ENCODE results near the gene RALGAPA2. TPM values are rescaled to one million over a fixed set of nuclear protein-coding genes. Genes with fewer than 3 reads are reported as not detected.

Gene RALGAPA2
- total RNA-seq, 6 experiments from 2014 or later: 2.4 to 3.7 (median 3.2) TPM

- H3K4me3 Mint-ChIP-seq: no peak overlapping the region
- no peaks in the 10 kb centered on the region for H3K4me1 Mint-ChIP-seq (ENCODE audit: low read depth)
- peaks cover 13% of the 10 kb centered on the region for H3K27me3 Mint-ChIP-seq (ENCODE audit: insufficient read depth)
- no peaks in the 10 kb centered on the region for H3K36me3 Mint-ChIP-seq (ENCODE audit: low read depth)
- H3K9me3 Mint-ChIP-seq: no peaks in the 10 kb centered on the region
- no peak for TF ChIP-seq CTCF (IDR thresholded peaks at IDR 0.05)
- H3K27ac Mint-ChIP-seq: no peak overlapping the region
- no peak for DNase-seq
Observed at GRCh38 chr20:20417876-20418676, 294.4 kb downstream of the RALGAPA2 start.

GRCh38 chr20:20415321-20415720 lies 297.1 kb downstream of the RALGAPA2 start:
- no peaks in the 10 kb centered on the region for H3K36me3 Mint-ChIP-seq (ENCODE audit: low read depth)
- no peaks in the 10 kb centered on the region for H3K4me1 Mint-ChIP-seq (ENCODE audit: low read depth)
- no peak for DNase-seq
- H3K4me3 Mint-ChIP-seq: no peak overlapping the region
- no peak for TF ChIP-seq CTCF (IDR thresholded peaks at IDR 0.05)
- H3K27me3 Mint-ChIP-seq (ENCODE audit: insufficient read depth): peaks cover 13% of the 10 kb centered on the region
- H3K27ac Mint-ChIP-seq: no peak overlapping the region
- no peaks in the 10 kb centered on the region for H3K9me3 Mint-ChIP-seq

GRCh38 chr20:20414640-20415220 lies 297.7 kb downstream of the RALGAPA2 start:
- Mint-ChIP-seq H3K4me3 (no peak overlapping the region), H3K4me1 (ENCODE audit: low read depth) (no peaks in the 10 kb centered on the region), H3K27ac (no peak overlapping the region), H3K9me3 (no peaks in the 10 kb centered on the region), H3K36me3 (ENCODE audit: low read depth) (no peaks in the 10 kb centered on the region), H3K27me3 (ENCODE audit: insufficient read depth) (peaks cover 13% of the 10 kb centered on the region)
- TF ChIP-seq CTCF (IDR thresholded peaks at IDR 0.05): no peak
- DNase-seq: no peak

- H3K4me3 Mint-ChIP-seq: no peak overlapping the region
- no peak for TF ChIP-seq CTCF (IDR thresholded peaks at IDR 0.05)
- no peak overlapping the region for H3K27ac Mint-ChIP-seq
- H3K9me3 Mint-ChIP-seq: no peaks in the 10 kb centered on the region
- no peaks in the 10 kb centered on the region for H3K4me1 Mint-ChIP-seq (ENCODE audit: low read depth)
- H3K36me3 Mint-ChIP-seq (ENCODE audit: low read depth): no peaks in the 10 kb centered on the region
- H3K27me3 Mint-ChIP-seq (ENCODE audit: insufficient read depth): peaks cover 13% of the 10 kb centered on the region
- DNase-seq: no peak
Observed at GRCh38 chr20:20413810-20414281, 298.6 kb downstream of the RALGAPA2 start.

GRCh38 chr20:20412750-20413149 lies 299.7 kb downstream of the RALGAPA2 start:
- no peak for DNase-seq
- H3K36me3 Mint-ChIP-seq (ENCODE audit: low read depth): no peaks in the 10 kb centered on the region
- no peak overlapping the region for H3K27ac Mint-ChIP-seq
- peaks cover 13% of the 10 kb centered on the region for H3K27me3 Mint-ChIP-seq (ENCODE audit: insufficient read depth)
- no peaks in the 10 kb centered on the region for H3K4me1 Mint-ChIP-seq (ENCODE audit: low read depth)
- H3K9me3 Mint-ChIP-seq: no peaks in the 10 kb centered on the region
- TF ChIP-seq CTCF (IDR thresholded peaks at IDR 0.05): no peak
- no peak overlapping the region for H3K4me3 Mint-ChIP-seq
